Left renal pelvis (tissue), 4 donors: Measurements from ENCODE around the gene RADIL. TPM values are rescaled to one million over a fixed set of nuclear protein-coding genes. Genes with fewer than 3 reads are reported as not detected.

Experiments used
- DNase-seq, 4 donors: peaks; one replicate each; pipeline ENCODE4 v3.0.0-alpha.2; 2013; ENCODE audit warnings: low read depth in 4 of 4, low spot score in 3 of 4
- polyA plus RNA-seq, 4 donors: library from polyadenylated mRNA; unstranded; fragments of 120-200 nt; gene quantifications; one replicate each; pipeline ENCODE4 v1.2.1, GENCODE V29; 2013; ENCODE audit not compliant: insufficient read length in 4 of 4

Gene RADIL
- polyA plus RNA-seq, 4 donors: 1.4 to 4.0 (median 2.9) TPM

DNA sequence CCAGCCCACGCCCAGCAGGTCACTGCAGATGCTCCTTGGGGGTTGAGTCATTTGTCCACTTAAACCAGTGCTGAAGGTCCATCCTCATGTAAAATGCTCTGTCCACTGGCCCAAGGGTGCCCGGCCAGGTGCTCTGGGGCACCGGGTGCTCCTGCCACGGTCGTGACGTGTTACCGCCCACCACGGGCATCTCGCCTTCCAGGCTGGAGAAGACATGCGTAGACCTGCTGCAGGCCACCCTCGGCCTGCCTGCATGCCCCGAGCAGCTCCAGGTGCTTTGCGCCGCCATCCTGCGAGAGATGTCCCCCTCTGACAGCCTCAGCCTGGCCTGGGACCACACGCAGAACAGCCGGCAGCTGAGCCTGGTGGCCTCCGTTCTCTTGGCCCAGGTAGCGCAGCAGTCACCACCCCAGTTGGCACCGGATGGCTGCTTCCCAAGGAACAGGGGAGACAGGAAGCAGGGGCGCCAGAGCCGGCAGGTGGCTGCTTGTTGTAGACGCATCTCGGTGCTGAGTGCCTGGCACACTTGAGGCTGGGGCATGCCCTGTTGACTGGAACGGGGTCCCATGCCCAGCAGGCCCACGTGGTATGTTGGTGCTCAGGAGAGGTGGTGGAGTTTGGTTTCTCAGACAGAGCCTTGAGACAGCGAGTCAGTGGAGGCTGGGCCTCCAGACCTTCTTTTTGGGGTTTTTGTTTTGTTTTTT is 102.0 kb downstream of the RADIL start:
- DNase-seq: no peak

DNA sequence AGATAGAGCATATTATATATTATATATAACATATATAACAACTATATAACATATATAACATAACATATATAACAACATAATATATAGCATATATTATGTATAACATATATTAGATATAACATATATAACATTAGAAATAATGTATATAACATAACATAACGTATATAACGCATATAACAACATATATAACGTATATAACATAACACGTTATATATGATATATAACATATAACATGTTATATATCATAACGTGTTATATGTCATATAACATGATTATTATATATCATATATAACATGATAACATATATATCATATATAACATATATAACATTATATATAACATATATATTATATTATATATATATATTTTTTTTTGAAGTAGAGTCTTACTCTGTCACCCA is 104.4 kb downstream of the RADIL start:
- no peak for DNase-seq

DNA sequence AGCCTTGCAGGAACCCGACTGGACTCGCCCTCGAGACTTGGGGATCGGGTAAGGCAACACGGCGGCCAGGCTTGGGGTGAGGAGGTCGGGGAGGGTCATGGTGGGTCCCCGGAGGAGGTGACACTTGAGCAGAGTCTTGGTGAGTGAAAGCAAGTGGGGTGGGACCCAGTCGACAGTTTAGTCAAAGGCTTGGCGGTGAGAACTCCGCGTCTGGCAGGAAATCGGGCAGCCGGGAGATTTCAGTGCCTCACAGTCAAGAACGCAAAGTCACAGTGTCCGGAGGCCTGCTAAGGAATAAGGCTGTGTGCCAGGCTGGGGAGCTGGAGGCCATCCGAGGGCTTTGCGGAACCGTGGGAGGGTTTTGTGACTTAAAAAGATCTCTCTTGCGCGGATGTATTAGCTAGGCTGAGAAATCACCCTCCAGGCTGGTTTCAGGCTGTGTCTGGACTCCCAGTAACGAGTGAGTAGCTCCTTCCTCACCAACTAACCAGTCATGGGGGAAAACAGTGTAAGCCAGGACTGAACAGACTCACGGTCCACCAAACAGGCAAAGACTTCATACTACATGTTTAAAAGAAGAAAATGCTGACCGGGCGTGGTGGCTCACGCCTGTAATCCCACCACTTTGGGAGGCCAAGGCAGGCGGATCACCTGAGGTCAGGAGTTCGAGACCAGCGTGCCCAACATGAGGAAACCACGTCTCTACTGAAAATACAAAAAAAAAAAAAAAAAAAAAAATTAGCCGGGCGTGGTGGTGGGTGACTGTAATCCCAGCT is 107.5 kb downstream of the RADIL start:
- no peak for DNase-seq

- DNase-seq: peak; percentile 85 to 91 (median 88)
These were observed 108.2 kb downstream of the RADIL start, which contains the start of gene AP5Z1 for GRCh38 chr7:4775250-4775847. Gene AP5Z1, plus strand, starts transcription at chr7:4775623. Its CDS starts 93 bp downstream, at chr7:4775716.

DNA sequence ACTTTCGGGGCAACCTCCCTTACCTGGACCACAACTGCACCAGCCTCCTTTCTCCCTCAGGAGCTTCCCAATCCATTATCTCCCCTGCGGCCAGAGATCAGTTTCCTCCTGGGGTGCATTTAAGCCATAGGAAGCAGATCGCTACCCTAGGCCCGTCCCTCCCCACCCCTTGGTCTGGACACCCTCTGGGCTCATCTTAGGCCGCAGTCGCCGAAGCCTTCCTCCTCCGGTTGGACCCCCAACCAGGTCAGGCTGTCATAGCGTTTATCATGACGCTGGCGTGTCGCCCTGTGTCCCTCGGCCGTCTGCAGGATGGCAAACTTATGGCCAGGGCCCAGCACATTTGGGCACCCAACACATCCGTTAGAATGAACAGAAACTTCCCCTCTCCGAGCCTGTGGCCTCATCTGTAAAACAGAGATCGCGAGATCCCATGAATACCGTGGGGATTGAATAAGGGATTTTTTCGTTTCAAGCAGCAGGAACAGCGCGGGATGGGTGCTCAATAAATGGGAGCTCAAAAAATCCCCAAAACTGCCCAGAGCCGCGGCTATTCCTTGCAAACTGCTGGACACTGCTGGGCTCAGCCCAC is 108.8 kb downstream of the RADIL start:
- no peak for DNase-seq

GRCh38 chr7:4774007-4774406 is 109.5 kb downstream of the RADIL start:
- no peak for DNase-seq

GRCh38 chr7:4772306-4772705 is 111.2 kb downstream of the RADIL start:
- no peak for DNase-seq

DNA sequence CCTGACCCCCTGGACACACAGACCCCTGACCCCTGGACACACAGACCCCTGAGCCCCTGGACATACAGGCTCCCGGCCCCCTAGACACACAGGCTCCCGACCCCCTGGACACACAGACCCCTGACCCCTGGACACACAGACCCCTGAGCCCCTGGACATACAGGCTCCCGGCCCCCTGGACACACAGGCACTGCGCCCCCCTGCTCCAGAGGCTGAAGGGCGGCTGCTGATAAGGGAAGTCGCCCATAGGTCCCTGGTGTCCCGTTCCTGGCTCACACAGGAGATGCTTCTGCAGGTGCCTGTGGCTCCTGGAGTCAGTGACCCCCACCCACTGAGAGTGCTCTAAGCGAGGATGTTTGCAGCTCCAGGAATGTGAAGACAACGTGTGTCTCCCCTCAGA is 111.8 kb downstream of the RADIL start:
- DNase-seq: no peak

GRCh38 chr7:4770886-4771285 is 112.6 kb downstream of the RADIL start:
- DNase-seq: no peak

GRCh38 chr7:4769761-4770160 is 113.8 kb downstream of the RADIL start:
- no peak for DNase-seq

DNA sequence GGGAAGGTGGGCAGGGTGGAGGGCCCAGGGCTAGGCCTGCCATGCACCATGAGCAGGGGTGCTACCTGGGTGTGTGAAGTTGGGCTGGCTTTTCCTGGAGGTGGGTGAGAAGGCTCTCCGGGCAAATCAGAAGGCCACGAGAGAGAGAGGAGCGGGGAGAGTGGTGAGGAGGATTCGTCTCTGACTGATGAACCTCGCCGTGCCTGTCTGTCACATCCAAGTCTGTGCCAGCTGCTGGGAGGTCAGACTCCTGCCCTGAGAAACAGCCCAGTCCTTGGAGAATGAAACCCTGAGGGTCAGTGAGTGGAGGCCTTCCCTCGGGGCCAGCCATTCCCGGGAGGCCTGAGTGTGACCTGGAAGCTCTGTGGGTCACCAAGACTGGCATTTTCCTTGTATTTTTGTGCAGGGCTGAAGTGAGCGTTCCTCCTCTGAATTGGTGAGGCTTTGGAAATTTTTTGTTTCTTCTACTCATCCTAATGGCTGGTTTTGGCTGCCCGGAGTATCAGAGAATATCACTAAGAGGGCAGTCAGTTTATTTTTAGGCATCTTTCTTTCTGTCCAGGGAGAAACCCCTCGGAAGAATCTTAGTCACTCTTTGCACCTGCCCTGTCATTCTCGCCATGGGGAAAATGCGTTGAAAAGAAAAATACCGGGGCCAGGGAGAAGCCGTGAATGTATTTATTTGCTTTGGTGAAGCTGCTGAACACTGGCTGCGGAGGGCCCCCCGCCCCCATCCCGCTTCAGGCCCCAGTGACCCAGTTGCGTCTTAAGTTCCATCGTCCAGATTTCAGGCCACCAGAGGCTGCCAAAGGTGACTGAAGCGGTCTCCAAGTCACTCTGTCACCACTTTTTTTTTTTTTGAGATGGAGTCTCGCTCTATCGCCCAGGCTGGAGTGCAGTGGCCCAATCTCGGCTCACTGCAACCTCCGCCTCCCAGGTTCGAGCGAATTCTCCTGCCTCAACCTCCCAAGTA is 114.6 kb downstream of the RADIL start:
- no peak for DNase-seq

DNA sequence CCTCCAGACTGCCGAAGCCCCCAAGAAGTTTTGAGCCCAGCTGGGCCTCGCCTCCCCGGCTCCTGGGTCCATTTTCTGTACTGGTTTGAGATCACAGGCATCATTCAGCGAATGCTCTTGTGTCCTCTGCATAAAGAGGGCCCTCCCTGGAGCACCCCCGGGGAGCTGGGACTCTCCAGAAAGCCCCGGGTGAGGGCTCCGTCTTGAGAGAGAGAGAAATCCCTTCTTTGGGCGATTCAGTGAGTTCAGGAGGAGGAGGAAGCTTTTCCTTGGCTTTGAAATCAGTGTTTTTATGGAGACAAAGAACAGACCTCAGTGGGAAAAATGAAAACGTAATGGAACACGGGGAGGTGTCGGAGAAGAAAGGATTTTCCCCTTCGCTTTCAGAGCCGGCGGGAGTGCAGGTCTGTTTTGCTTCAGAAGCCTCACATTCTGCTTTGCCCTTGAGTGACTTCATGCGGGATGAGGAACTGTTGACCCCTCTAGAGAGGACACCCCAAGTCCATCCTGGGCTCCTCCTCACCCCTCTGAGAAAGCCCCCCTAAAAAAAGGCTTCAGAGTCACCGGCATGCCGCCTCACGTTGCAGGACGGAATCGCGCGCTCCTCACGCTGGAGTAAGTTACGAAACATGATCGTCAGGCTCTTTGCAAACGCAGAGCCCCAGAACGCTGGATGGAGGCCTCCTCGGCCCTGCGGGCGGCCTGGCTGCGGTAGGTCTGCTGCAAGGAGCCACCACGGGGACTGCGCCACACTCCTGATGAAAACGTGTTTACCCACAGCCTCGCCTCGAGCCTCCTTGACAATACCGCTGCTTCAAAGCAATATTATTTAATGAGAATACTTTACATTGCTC is 116.6 kb downstream of the RADIL start:
- no peak for DNase-seq

DNA sequence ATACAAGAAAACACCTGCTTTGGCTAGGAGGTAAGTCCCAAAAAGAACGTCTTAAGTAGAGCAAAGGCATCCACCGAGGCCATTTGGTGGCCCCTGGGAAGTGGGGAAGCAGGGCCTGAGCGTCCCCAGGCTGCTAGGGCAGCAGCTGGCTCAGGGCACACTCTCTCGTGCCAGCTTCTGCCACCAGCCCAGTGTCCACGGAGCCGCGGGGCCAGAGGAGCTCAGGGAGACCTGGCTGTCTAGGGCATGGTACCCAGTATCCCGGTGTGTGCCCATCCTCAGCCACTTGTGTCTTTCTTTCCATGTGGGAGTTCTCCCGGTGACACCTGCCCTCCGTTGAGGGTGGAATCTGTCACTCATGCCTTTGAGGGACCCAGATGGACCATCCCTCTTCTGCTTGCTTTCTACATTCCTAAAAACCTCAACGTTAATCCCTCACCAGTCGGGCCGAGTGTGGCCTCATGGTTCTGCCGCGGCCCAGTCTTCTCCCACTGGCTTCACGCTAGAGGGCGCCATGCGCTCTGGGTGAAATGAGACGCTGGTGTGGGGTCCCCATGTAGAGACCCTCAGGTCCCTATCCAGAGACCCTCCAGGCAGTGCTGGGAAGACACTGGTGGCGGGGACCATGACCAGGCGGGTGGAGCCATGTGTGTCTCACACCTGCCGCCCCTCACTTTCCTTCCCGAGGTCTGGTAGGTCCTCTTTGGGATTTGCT is 117.6 kb downstream of the RADIL start:
- no peak for DNase-seq

GRCh38 chr7:4764402-4765007 is 119.0 kb downstream of the RADIL start:
- no peak for DNase-seq

DNA sequence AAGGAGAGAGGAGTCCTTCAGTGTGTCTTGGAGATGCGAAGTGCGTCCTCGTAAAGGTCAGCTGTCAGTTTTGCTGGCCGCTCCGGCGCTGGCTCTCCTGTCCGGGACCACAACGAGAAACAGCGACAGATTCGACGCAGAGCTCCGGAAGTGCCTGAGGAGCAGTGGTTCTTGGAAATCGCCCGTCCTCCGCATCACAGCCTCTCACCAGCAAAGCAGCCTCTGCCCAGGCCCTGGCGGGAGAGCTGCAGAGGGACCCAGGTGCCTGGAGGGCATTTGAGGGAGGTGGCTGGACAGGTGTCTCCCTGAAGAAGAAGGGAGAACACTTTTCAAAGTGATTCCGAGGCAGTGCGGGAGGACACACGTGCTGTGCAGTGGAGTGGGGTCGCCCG is 119.7 kb downstream of the RADIL start:
- DNase-seq: no peak

- DNase-seq: no peak
These were observed 120.3 kb downstream of the RADIL start for GRCh38 chr7:4763091-4763793.
